CD14-positive monocyte (primary cell): Measurements from ENCODE around the gene SH3PXD2A. TPM values are rescaled to one million over a fixed set of nuclear protein-coding genes. Genes with fewer than 3 reads are reported as not detected.
A peak's percentile ranks its signal among the peaks of the same experiment; 100 is the strongest.

ENCODE experiments used
- DNase-seq, 3 donors: peaks; one replicate each; pipeline ENCODE4 v3.0.0-alpha.2; 2011 to 2022
- H2AFZ ChIP-seq: 2 replicates; pipeline ENCODE4 v1.6.0; 2012; ENCODE audit warnings: mild to moderate bottlenecking, low read depth, low read length, inconsistent platforms; ENCODE audit not compliant: insufficient read depth, poor library complexity, severe bottlenecking
- H3K27ac ChIP-seq, 2 donors: 1 replicate in 1 of 2; 2 replicates in 1 of 2; pipeline ENCODE4 v1.5.1; 2012 to 2013; ENCODE audit warnings: low read length in 2 of 2, control low read depth in 1 of 2, inconsistent platforms in 1 of 2, low read depth in 1 of 2, mild to moderate bottlenecking in 1 of 2
- H3K27me3 ChIP-seq, 2 donors: one replicate each; pipeline versions ENCODE4 v1.6.0 to v1.6.1; 2011 to 2013; ENCODE audit warnings: low read length in 2 of 2; ENCODE audit not compliant: control insufficient read depth in 2 of 2, insufficient read depth in 2 of 2
- H3K36me3 ChIP-seq, 2 donors: replicated peaks in 1 of 2; 1 replicate in 1 of 2; 2 replicates in 1 of 2; pipeline versions ENCODE4 v1.5.1 to v1.6.1; 2012 to 2013; ENCODE audit warnings: low read length in 2 of 2, control low read depth in 1 of 2, inconsistent platforms in 1 of 2, mild to moderate bottlenecking in 1 of 2; ENCODE audit not compliant: insufficient read depth in 2 of 2, control insufficient read depth in 1 of 2
- H3K4me1 ChIP-seq, 2 donors: 1 replicate in 1 of 2; 2 replicates in 1 of 2; pipeline versions ENCODE4 v1.5.1 to v1.6.1; 2012 to 2013; ENCODE audit warnings: low read length in 2 of 2, control low read depth in 1 of 2, inconsistent platforms in 1 of 2, mild to moderate bottlenecking in 1 of 2, moderate library complexity in 1 of 2; ENCODE audit not compliant: insufficient read depth in 2 of 2, control insufficient read depth in 1 of 2
- H3K4me2 ChIP-seq: replicated peaks from 2 replicates; pipeline ENCODE3; 2012; ENCODE audit warnings: low read length, moderate library complexity, mild to moderate bottlenecking; ENCODE audit not compliant: poor library complexity, severe bottlenecking; ENCODE audit errors: extremely low read depth
- H3K4me3 ChIP-seq, 3 experiments: fragments of 200-600 bp in 1 of 3; sonication (generic) in 1 of 3; replicated peaks in 1 of 3; 1 replicate in 2 of 3; 2 replicates in 1 of 3; pipeline ENCODE4 v1.5.1; 2011 to 2013; ENCODE audit warnings: low read length in 3 of 3, mild to moderate bottlenecking in 3 of 3, control low read depth in 2 of 3, low read depth in 2 of 3, inconsistent platforms in 1 of 3, moderate library complexity in 1 of 3
- H3K79me2 ChIP-seq: 2 replicates; pipeline ENCODE4 v1.6.0; 2012; ENCODE audit warnings: mild to moderate bottlenecking, control low read depth, inconsistent platforms, low read length, moderate library complexity; ENCODE audit not compliant: insufficient read depth
- H3K9ac ChIP-seq: 2 replicates; pipeline ENCODE4 v1.6.0; 2017; ENCODE audit warnings: low read length, mild to moderate bottlenecking; ENCODE audit not compliant: insufficient read depth, poor library complexity, severe bottlenecking
- H3K9me3 ChIP-seq, 2 donors: replicated peaks in 1 of 2; 1 replicate in 1 of 2; 2 replicates in 1 of 2; pipeline versions ENCODE4 v1.5.1 to v1.6.1; 2012 to 2013; ENCODE audit warnings: low read length in 2 of 2, control low read depth in 1 of 2; ENCODE audit not compliant: control insufficient read depth in 1 of 2, insufficient read depth in 1 of 2
- H4K20me1 ChIP-seq: 2 replicates; pipeline ENCODE4 v1.6.0; 2012; ENCODE audit warnings: mild to moderate bottlenecking, low read length, control low read depth, moderate library complexity; ENCODE audit not compliant: insufficient read depth
- H3K27ac Mint-ChIP-seq, 7 donors: one replicate each; pipeline ENCODE4 v1.8.0; 2020; ENCODE audit warnings: mild to moderate bottlenecking in 7 of 7, mixed read lengths in 7 of 7, moderate library complexity in 6 of 7, inconsistent platforms in 2 of 7
- H3K27me3 Mint-ChIP-seq, 3 donors: one replicate each; pipeline ENCODE4 v1.8.0; 2021 to 2022; ENCODE audit warnings: low read depth in 3 of 3, mild to moderate bottlenecking in 3 of 3, mixed read lengths in 3 of 3, moderate library complexity in 3 of 3, inconsistent platforms in 1 of 3
- H3K36me3 Mint-ChIP-seq, 2 donors: one replicate each; pipeline ENCODE4 v1.8.0; 2020; ENCODE audit warnings: mixed read lengths in 2 of 2, inconsistent platforms in 1 of 2, mild to moderate bottlenecking in 1 of 2
- H3K4me1 Mint-ChIP-seq: one replicate; pipeline ENCODE4 v1.8.0; 2020; ENCODE audit warnings: mild to moderate bottlenecking, mixed read lengths
- H3K4me3 Mint-ChIP-seq, 2 donors: one replicate each; pipeline ENCODE4 v1.8.0; 2020; ENCODE audit warnings: mild to moderate bottlenecking in 2 of 2, mixed read lengths in 2 of 2, moderate library complexity in 1 of 2
- H3K9me3 Mint-ChIP-seq, 7 donors: one replicate each; pipeline ENCODE4 v1.8.0; 2020 to 2022; ENCODE audit warnings: mixed read lengths in 7 of 7, mild to moderate bottlenecking in 6 of 7, moderate library complexity in 6 of 7, inconsistent platforms in 2 of 7
- CTCF ChIP-seq: fragments of 200-600 bp; IDR thresholded peaks from one replicate; pipeline ENCODE4 v1.8.0; 2022; ENCODE audit warnings: antibody characterized with exemption, mild to moderate bottlenecking
- WGBS: methylation state at CpG from one replicate; pipeline ENCODE4 v1.1.5; 2013; ENCODE audit warnings: missing lambda C conversion rate; ENCODE audit not compliant: insufficient coverage; 5-methylcytosine and 5-hydroxymethylcytosine counted together
- intact Hi-C, 2 donors: fragments of 100-400 bp; cut with micrococcal nuclease; formaldehyde crosslinking; loops; one replicate each; pipeline versions ENCODE4 v1.15.0 to v1.15.1; 2023
- polyA plus RNA-seq, 3 donors: library from polyadenylated mRNA; depleted of rRNA in 1 of 3; unstranded in 2 of 3; stranded (reverse) in 1 of 3; fragments of 300-500 nt in 2 of 3; fragments of >200 nt in 1 of 3; fragmentation: Illumina TruSeq in 2 of 3; gene quantifications; 1 replicate in 2 of 3; 2 replicates in 1 of 3; pipeline ENCODE4 v1.2.3, GENCODE V29; 2012 to 2021

SH3PXD2A gene
- polyA plus RNA-seq, 3 donors, result 0.01 to 0.76 (median 0.05) TPM

- H3K36me3 Mint-ChIP-seq, result peaks cover 83 to 94% of the 10 kb centered on the region in 2 donors
- H3K9me3 ChIP-seq, result no peaks in the 10 kb centered on the region
- peaks cover 83 to 100% of the 10 kb centered on the region in 2 donors for H3K36me3 ChIP-seq
- H3K27me3 Mint-ChIP-seq, result no peaks in the 10 kb centered on the region
- no peaks in the 10 kb centered on the region for H3K27me3 ChIP-seq
- no peak overlapping the region for H3K4me2 ChIP-seq
- no peak overlapping the region for H3K9ac ChIP-seq
- H4K20me1 ChIP-seq, result no peaks in the 10 kb centered on the region
- H3K27ac Mint-ChIP-seq, result peak overlapping the region in 6 of 7 donors; percentile 2 to 55 (median 39)
- peaks cover 14% of the 10 kb centered on the region for H3K4me1 Mint-ChIP-seq
- no peaks in the 10 kb centered on the region for H3K9me3 Mint-ChIP-seq
- peaks cover 3 to 21% of the 10 kb centered on the region in 2 donors for H3K4me1 ChIP-seq
- H3K27ac ChIP-seq, result peak overlapping the region in 1 of 2 donors; percentile 62
- no peak for TF ChIP-seq CTCF
- H3K79me2 ChIP-seq, result no peaks in the 10 kb centered on the region
- H3K4me3 ChIP-seq, result no peak overlapping the region
- no peak overlapping the region for H3K4me3 Mint-ChIP-seq
- intact Hi-C loops, result loop anchor here in 1 of 2 donors (10.0 kb wide), 1 partner anchor 309 kb away; no protein-coding TSS in a partner anchor
- no peak for DNase-seq
- 80% methylated on average over 6 of the region's 9 CpGs for WGBS
- H2AFZ ChIP-seq, result no peak overlapping the region
Observed at GRCh38 chr10:103895411-103896186, 40.2 kb upstream of the SH3PXD2A start.

GRCh38 chr10:103894441-103894864, 39.1 kb upstream of the SH3PXD2A start:
- H3K79me2 ChIP-seq, result no peaks in the 10 kb centered on the region
- no peak for DNase-seq
- H4K20me1 ChIP-seq, result no peaks in the 10 kb centered on the region
- TF ChIP-seq CTCF, result no peak
- 57% methylated on average over 3 of the region's 4 CpGs for WGBS
- peak overlapping the region in 2 of 7 donors; percentile 47 to 48 for H3K27ac Mint-ChIP-seq
- no peak overlapping the region for H3K4me3 Mint-ChIP-seq
- peaks cover 76 to 89% of the 10 kb centered on the region in 2 donors for H3K36me3 Mint-ChIP-seq
- H3K27me3 ChIP-seq, result no peaks in the 10 kb centered on the region
- peaks cover 0 to 2% (median 0%) of the 10 kb centered on the region in 3 donors for H3K27me3 Mint-ChIP-seq
- no peak overlapping the region for H3K9ac ChIP-seq
- H3K4me1 ChIP-seq, result peaks cover 10 to 31% of the 10 kb centered on the region in 2 donors
- no peak overlapping the region for H3K4me3 ChIP-seq
- H3K4me2 ChIP-seq, result no peak overlapping the region
- H3K27ac ChIP-seq, result peak overlapping the region in 1 of 2 donors; percentile 62
- intact Hi-C loops, result loop anchor here in 1 of 2 donors (10.0 kb wide), 1 partner anchor 310 kb away; no protein-coding TSS in a partner anchor
- no peaks in the 10 kb centered on the region for H3K9me3 ChIP-seq
- peaks cover 72 to 89% of the 10 kb centered on the region in 2 donors for H3K36me3 ChIP-seq
- no peaks in the 10 kb centered on the region for H3K9me3 Mint-ChIP-seq
- H3K4me1 Mint-ChIP-seq, result peaks cover 23% of the 10 kb centered on the region
- H2AFZ ChIP-seq, result no peak overlapping the region
